H9 (cell line): ENCODE data around the gene ZNF714. TPM values are rescaled to one million over a fixed set of nuclear protein-coding genes. Genes with fewer than 3 reads are reported as not detected.

Experiments used
- DNase-seq: peaks from one replicate; pipeline ENCODE4 v3.0.0-alpha.2; 2017
- H2AFZ ChIP-seq: one replicate; pipeline ENCODE4 v1.6.1; 2013; ENCODE audit warnings: mild to moderate bottlenecking, low read length, control low read depth, moderate library complexity
- H2AK5ac ChIP-seq: 2 replicates; pipeline ENCODE4 v1.6.1; 2013; ENCODE audit warnings: low read length, control low read depth, mixed read lengths; ENCODE audit not compliant: insufficient read length
- H2BK120ac ChIP-seq: one replicate; pipeline ENCODE4 v1.6.1; 2013; ENCODE audit warnings: low read depth, mild to moderate bottlenecking, low read length, control low read depth, inconsistent platforms; ENCODE audit not compliant: poor library complexity, severe bottlenecking
- H2BK12ac ChIP-seq: 2 replicates; pipeline ENCODE4 v1.6.1; 2013; ENCODE audit warnings: low read length, control low read depth, mixed read lengths, low read depth; ENCODE audit not compliant: insufficient read length
- H2BK15ac ChIP-seq: 2 replicates; pipeline ENCODE4 v1.6.1; 2013; ENCODE audit warnings: low read depth, low read length, control low read depth
- H2BK20ac ChIP-seq: one replicate; pipeline ENCODE4 v1.6.1; 2013; ENCODE audit warnings: low read depth, mild to moderate bottlenecking, low read length, control low read depth, inconsistent platforms; ENCODE audit not compliant: poor library complexity, severe bottlenecking
- H2BK5ac ChIP-seq: 2 replicates; pipeline ENCODE4 v1.6.1; 2013; ENCODE audit warnings: low read length, control low read depth, mixed read lengths; ENCODE audit not compliant: insufficient read length
- H3K14ac ChIP-seq: 2 replicates; pipeline ENCODE4 v1.6.1; 2013; ENCODE audit warnings: low read length, control low read depth; ENCODE audit not compliant: insufficient read depth
- H3K18ac ChIP-seq: 2 replicates; pipeline ENCODE4 v1.6.1; 2013; ENCODE audit warnings: low read depth, mild to moderate bottlenecking, mixed read lengths, low read length, control low read depth; ENCODE audit not compliant: insufficient read length
- H3K23ac ChIP-seq: 2 replicates; pipeline ENCODE4 v1.6.1; 2013; ENCODE audit warnings: low read length, control low read depth, mixed read lengths, low read depth; ENCODE audit not compliant: insufficient read length
- H3K23me2 ChIP-seq: 2 replicates; pipeline ENCODE4 v1.6.1; 2013; ENCODE audit warnings: low read depth, mild to moderate bottlenecking, mixed read lengths, low read length, control low read depth; ENCODE audit not compliant: insufficient read length, poor library complexity, severe bottlenecking
- H3K27ac ChIP-seq: 2 replicates; pipeline ENCODE4 v1.5.1; 2013; ENCODE audit warnings: low read length, control low read depth, mixed read lengths, low read depth; ENCODE audit not compliant: insufficient read length
- H3K27me3 ChIP-seq: 2 replicates; pipeline ENCODE4 v1.6.1; 2013; ENCODE audit warnings: low read length, control low read depth, inconsistent platforms; ENCODE audit not compliant: insufficient read depth
- H3K4ac ChIP-seq: 2 replicates; pipeline ENCODE4 v1.6.1; 2013; ENCODE audit warnings: low read depth, mild to moderate bottlenecking, control low read depth, inconsistent platforms, low read length, moderate library complexity
- H3K4me1 ChIP-seq: 2 replicates; pipeline ENCODE4 v1.6.1; 2013; ENCODE audit warnings: low read length, control low read depth, inconsistent platforms; ENCODE audit not compliant: insufficient read depth
- H3K4me2 ChIP-seq: 2 replicates; pipeline ENCODE4 v1.6.1; 2013; ENCODE audit warnings: low read length, control low read depth, mixed read lengths; ENCODE audit not compliant: insufficient read length, insufficient read depth
- H3K56ac ChIP-seq: 2 replicates; pipeline ENCODE4 v1.6.1; 2013; ENCODE audit warnings: low read depth, mild to moderate bottlenecking, mixed read lengths, low read length, control low read depth; ENCODE audit not compliant: insufficient read length
- H3K79me1 ChIP-seq: 2 replicates; pipeline ENCODE4 v1.6.1; 2013; ENCODE audit warnings: low read depth, mild to moderate bottlenecking, moderate library complexity, low read length, control low read depth, inconsistent platforms; ENCODE audit not compliant: insufficient read depth, poor library complexity, severe bottlenecking
- H3K79me2 ChIP-seq: 2 replicates; pipeline ENCODE4 v1.6.1; 2013; ENCODE audit warnings: low read length, control low read depth, inconsistent platforms; ENCODE audit not compliant: insufficient read depth
- H3K9ac ChIP-seq: 2 replicates; pipeline ENCODE4 v1.6.1; 2013; ENCODE audit warnings: low read length, control low read depth, mixed read lengths; ENCODE audit not compliant: insufficient read length; ENCODE audit errors: extremely low read depth
- H3K9me3 ChIP-seq: one replicate; pipeline ENCODE4 v1.6.1; 2013; ENCODE audit warnings: low read depth, low read length, inconsistent platforms; ENCODE audit not compliant: control insufficient read depth
- H3T11ph ChIP-seq: one replicate; pipeline ENCODE4 v1.6.1; 2013; ENCODE audit warnings: mild to moderate bottlenecking, low read length, control low read depth, inconsistent platforms
- H4K20me1 ChIP-seq: one replicate; pipeline ENCODE4 v1.6.1; 2013; ENCODE audit not compliant: control insufficient read depth, insufficient read length, insufficient read depth
- H4K5ac ChIP-seq: 2 replicates; pipeline ENCODE4 v1.6.1; 2013; ENCODE audit warnings: low read depth, mild to moderate bottlenecking, mixed read lengths, low read length, control low read depth; ENCODE audit not compliant: insufficient read length
- H4K8ac ChIP-seq: replicated peaks from 2 replicates; pipeline ENCODE4 v1.6.1; 2013; ENCODE audit warnings: low read length, control low read depth, mixed read lengths, low read depth; ENCODE audit not compliant: insufficient read length
- H4K91ac ChIP-seq: 2 replicates; pipeline ENCODE4 v1.6.1; 2013; ENCODE audit warnings: low read depth, mild to moderate bottlenecking, moderate library complexity, mixed read lengths, low read length, control low read depth; ENCODE audit not compliant: insufficient read length
- H3K27ac Mint-ChIP-seq, 3 experiments: 2 replicates in 2 of 3; 3 replicates in 1 of 3; pipeline ENCODE4 v1.8.0; 2020 to 2021; ENCODE audit warnings: mixed read lengths in 3 of 3, mild to moderate bottlenecking in 1 of 3, moderate library complexity in 1 of 3
- H3K27me3 Mint-ChIP-seq: 2 replicates; pipeline ENCODE4 v1.8.0; 2021; ENCODE audit warnings: low read depth, mild to moderate bottlenecking, moderate library complexity, mixed read lengths
- H3K36me3 Mint-ChIP-seq, 3 experiments: 2 replicates in 2 of 3; 3 replicates in 1 of 3; pipeline ENCODE4 v1.8.0; 2020 to 2021; ENCODE audit warnings: low read depth in 3 of 3, mixed read lengths in 3 of 3; ENCODE audit not compliant: insufficient read depth in 1 of 3
- H3K4me1 Mint-ChIP-seq, 2 experiments: 2 replicates each; pipeline ENCODE4 v1.8.0; 2020; ENCODE audit warnings: mixed read lengths in 2 of 2
- H3K4me3 Mint-ChIP-seq, 2 experiments: 2 replicates in 1 of 2; 3 replicates in 1 of 2; pipeline ENCODE4 v1.8.0; 2020 to 2021; ENCODE audit warnings: mild to moderate bottlenecking in 2 of 2, mixed read lengths in 2 of 2, moderate library complexity in 1 of 2
- H3K9me3 Mint-ChIP-seq, 2 experiments: 2 replicates in 1 of 2; 3 replicates in 1 of 2; pipeline ENCODE4 v1.8.0; 2020; ENCODE audit warnings: mild to moderate bottlenecking in 2 of 2, mixed read lengths in 2 of 2, moderate library complexity in 1 of 2
- WGBS: extraction: QIAGEN DNeasy Blood & Tissue Kit; methylation state at CpG from one replicate; pipeline ENCODE4 v1.1.7; 2013; ENCODE audit warnings: missing lambda C conversion rate, low lambda C conversion rate, mixed read lengths; ENCODE audit not compliant: insufficient read length; ENCODE audit errors: extremely low coverage; 5-methylcytosine and 5-hydroxymethylcytosine counted together
- total RNA-seq: library from RNA; stranded (reverse); gene quantifications from 2 replicates; pipeline ENCODE4 v1.2.1, GENCODE V29; 2021
- TF ChIP-seq, protein P1 (sequence below): fragments of 200-600 bp; sonication (generic); conservative IDR thresholded peaks from 3 replicates; pipeline ENCODE4 v1.8.0; 2021; ENCODE audit warnings: antibody characterized with exemption, mild to moderate bottlenecking

ZNF714 gene
- total RNA-seq, 1 experiment from 2014 or later = 53.9 TPM

DNA sequence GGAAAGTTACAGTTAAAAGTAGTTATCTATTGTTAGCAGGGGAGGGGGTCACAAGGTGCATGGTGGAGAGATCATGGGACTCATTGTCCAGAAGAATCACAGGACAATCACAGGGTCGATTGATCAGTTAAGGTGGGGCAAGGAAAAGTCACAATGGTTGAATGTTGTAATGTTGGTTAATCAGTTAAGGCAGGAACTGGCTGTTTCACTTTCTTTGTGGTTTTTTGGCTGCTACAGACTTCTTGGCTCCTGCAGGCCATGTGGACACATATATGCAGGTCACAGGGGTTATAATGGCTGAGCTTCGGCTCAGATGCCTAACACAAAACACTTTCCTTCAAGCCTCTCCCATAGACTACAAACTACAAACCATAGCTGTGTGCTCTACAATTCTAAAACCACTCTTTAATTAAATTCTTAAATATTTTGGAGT lies 52.9 kb downstream of the ZNF714 start:
- Histone ChIP-seq H4K5ac (no peak overlapping the region), H3K18ac (no peak overlapping the region), H2BK5ac (no peak overlapping the region), H3K9ac (no peak overlapping the region), H4K8ac (no peak overlapping the region), H2AFZ (no peak overlapping the region), H4K91ac (no peak overlapping the region), H3K23me2 (no peaks in the 10 kb centered on the region), H3K23ac (no peak overlapping the region), H2BK15ac (no peak overlapping the region), H3K9me3 (no peaks in the 10 kb centered on the region), H2BK20ac (no peak overlapping the region), H2AK5ac (no peak overlapping the region), H3K4ac (no peak overlapping the region), H3K79me1 (no peaks in the 10 kb centered on the region), H4K20me1 (no peaks in the 10 kb centered on the region), H3K4me1 (no peaks in the 10 kb centered on the region), H2BK120ac (no peak overlapping the region), H3K27ac (no peak overlapping the region), H3K14ac (no peak overlapping the region), H3K4me2 (no peak overlapping the region), H3K56ac (no peak overlapping the region), H3K79me2 (no peaks in the 10 kb centered on the region), H2BK12ac (no peak overlapping the region), H3K27me3 (no peaks in the 10 kb centered on the region), H3T11ph (no peak overlapping the region)
- WGBS = no CpG with 5 or more reads among the region's 2 CpGs
- TF ChIP-seq, protein P1, sequence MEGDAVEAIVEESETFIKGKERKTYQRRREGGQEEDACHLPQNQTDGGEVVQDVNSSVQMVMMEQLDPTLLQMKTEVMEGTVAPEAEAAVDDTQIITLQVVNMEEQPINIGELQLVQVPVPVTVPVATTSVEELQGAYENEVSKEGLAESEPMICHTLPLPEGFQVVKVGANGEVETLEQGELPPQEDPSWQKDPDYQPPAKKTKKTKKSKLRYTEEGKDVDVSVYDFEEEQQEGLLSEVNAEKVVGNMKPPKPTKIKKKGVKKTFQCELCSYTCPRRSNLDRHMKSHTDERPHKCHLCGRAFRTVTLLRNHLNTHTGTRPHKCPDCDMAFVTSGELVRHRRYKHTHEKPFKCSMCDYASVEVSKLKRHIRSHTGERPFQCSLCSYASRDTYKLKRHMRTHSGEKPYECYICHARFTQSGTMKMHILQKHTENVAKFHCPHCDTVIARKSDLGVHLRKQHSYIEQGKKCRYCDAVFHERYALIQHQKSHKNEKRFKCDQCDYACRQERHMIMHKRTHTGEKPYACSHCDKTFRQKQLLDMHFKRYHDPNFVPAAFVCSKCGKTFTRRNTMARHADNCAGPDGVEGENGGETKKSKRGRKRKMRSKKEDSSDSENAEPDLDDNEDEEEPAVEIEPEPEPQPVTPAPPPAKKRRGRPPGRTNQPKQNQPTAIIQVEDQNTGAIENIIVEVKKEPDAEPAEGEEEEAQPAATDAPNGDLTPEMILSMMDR = no peak
- H3K27me3 Mint-ChIP-seq = peaks cover 10% of the 10 kb centered on the region; the same call in 1 of the 2 replicates
- no peak for DNase-seq
- H3K36me3 Mint-ChIP-seq = peaks cover 0 to 8% (median 2%) of the 10 kb centered on the region in 3 experiments; a peak in 3 of 7 replicates
- peaks cover 13 to 16% of the 10 kb centered on the region in 2 experiments for H3K4me1 Mint-ChIP-seq
- H3K27ac Mint-ChIP-seq = no peak overlapping the region
- no peak overlapping the region for H3K4me3 Mint-ChIP-seq
- H3K9me3 Mint-ChIP-seq = peaks cover 5 to 12% of the 10 kb centered on the region in 2 experiments
